Stimulated activated naive CD8-positive, alpha-beta T cell treated with anti-CD3 and anti-CD28 coated beads, Interleukin-15, Interleukin-2, amounts not matched to agents 100 ng/mL and 50 ng/mL, for 24 hours (primary cell): ENCODE measurements around the gene ADGRD1.

ENCODE experiments used
- H3K27ac Mint-ChIP-seq: one replicate; pipeline ENCODE4 v1.8.0; 2021; ENCODE audit warnings: mild to moderate bottlenecking, mixed read lengths
- H3K27me3 Mint-ChIP-seq: one replicate; pipeline ENCODE4 v1.8.0; 2021; ENCODE audit warnings: mixed read lengths
- H3K36me3 Mint-ChIP-seq: one replicate; pipeline ENCODE4 v1.8.0; 2021; ENCODE audit warnings: low read depth, mixed read lengths
- H3K4me1 Mint-ChIP-seq: one replicate; pipeline ENCODE4 v1.8.0; 2021; ENCODE audit warnings: low read depth, mixed read lengths
- H3K4me3 Mint-ChIP-seq: one replicate; pipeline ENCODE4 v1.8.0; 2021; ENCODE audit warnings: mild to moderate bottlenecking, mixed read lengths
- H3K9me3 Mint-ChIP-seq: one replicate; pipeline ENCODE4 v1.8.0; 2021; ENCODE audit warnings: mixed read lengths

The ADGRD1 gene

GRCh38 chr12:130952171-130952954, 1.3 kb upstream of the ADGRD1 start:
- Mint-ChIP-seq H3K9me3 (no peaks in the 10 kb centered on the region), H3K27ac (no peak overlapping the region), H3K4me3 (no peak overlapping the region), H3K4me1 (peaks cover 6% of the 10 kb centered on the region), H3K36me3 (no peaks in the 10 kb centered on the region), H3K27me3 (peaks cover 34% of the 10 kb centered on the region)

GRCh38 chr12:130954544-130954831, 781 bp downstream of the ADGRD1 start:
- peaks cover 32% of the 10 kb centered on the region for H3K27me3 Mint-ChIP-seq
- no peak overlapping the region for H3K4me3 Mint-ChIP-seq
- H3K4me1 Mint-ChIP-seq: peaks cover 6% of the 10 kb centered on the region
- no peaks in the 10 kb centered on the region for H3K9me3 Mint-ChIP-seq
- no peaks in the 10 kb centered on the region for H3K36me3 Mint-ChIP-seq
- no peak overlapping the region for H3K27ac Mint-ChIP-seq

- no peak overlapping the region for H3K27ac Mint-ChIP-seq
These were observed 1.6 kb downstream of the ADGRD1 start for GRCh38 chr12:130955238-130955816.

GRCh38 chr12:130956009-130956408, 2.3 kb downstream of the ADGRD1 start:
- Mint-ChIP-seq H3K36me3 (no peaks in the 10 kb centered on the region), H3K4me3 (no peak overlapping the region), H3K27ac (no peak overlapping the region), H3K9me3 (no peaks in the 10 kb centered on the region), H3K27me3 (peaks cover 37% of the 10 kb centered on the region), H3K4me1 (peaks cover 6% of the 10 kb centered on the region)

More at GRCh38 chr12:130955238-130955816, 1.6 kb downstream of the ADGRD1 start:
- Mint-ChIP-seq H3K27me3 (peaks cover 32% of the 10 kb centered on the region), H3K36me3 (no peaks in the 10 kb centered on the region), H3K9me3 (no peaks in the 10 kb centered on the region), H3K4me3 (no peak overlapping the region), H3K4me1 (peaks cover 6% of the 10 kb centered on the region)

- no peak overlapping the region for H3K27ac Mint-ChIP-seq
- no peak overlapping the region for H3K4me3 Mint-ChIP-seq
- peaks cover 35% of the 10 kb centered on the region for H3K27me3 Mint-ChIP-seq
- no peaks in the 10 kb centered on the region for H3K36me3 Mint-ChIP-seq
- no peaks in the 10 kb centered on the region for H3K9me3 Mint-ChIP-seq
- peaks cover 6% of the 10 kb centered on the region for H3K4me1 Mint-ChIP-seq
These were observed 3.0 kb downstream of the ADGRD1 start for GRCh38 chr12:130956456-130957303.

GRCh38 chr12:130957304-130957621, 3.6 kb downstream of the ADGRD1 start:
- Mint-ChIP-seq H3K27me3 (peaks cover 29% of the 10 kb centered on the region), H3K4me3 (no peak overlapping the region), H3K27ac (no peak overlapping the region), H3K9me3 (no peaks in the 10 kb centered on the region), H3K4me1 (peaks cover 6% of the 10 kb centered on the region), H3K36me3 (no peaks in the 10 kb centered on the region)

GRCh38 chr12:130958557-130959140, 4.9 kb downstream of the ADGRD1 start:
- no peaks in the 10 kb centered on the region for H3K9me3 Mint-ChIP-seq
- peaks cover 16% of the 10 kb centered on the region for H3K27me3 Mint-ChIP-seq
- no peaks in the 10 kb centered on the region for H3K36me3 Mint-ChIP-seq
- no peak overlapping the region for H3K27ac Mint-ChIP-seq
- H3K4me1 Mint-ChIP-seq: peaks cover 4% of the 10 kb centered on the region
- no peak overlapping the region for H3K4me3 Mint-ChIP-seq

- H3K9me3 Mint-ChIP-seq: no peaks in the 10 kb centered on the region
- no peak overlapping the region for H3K27ac Mint-ChIP-seq
- H3K27me3 Mint-ChIP-seq: peaks cover 12% of the 10 kb centered on the region
- H3K4me3 Mint-ChIP-seq: no peak overlapping the region
- H3K4me1 Mint-ChIP-seq: no peaks in the 10 kb centered on the region
- no peaks in the 10 kb centered on the region for H3K36me3 Mint-ChIP-seq
These were observed 5.9 kb downstream of the ADGRD1 start for GRCh38 chr12:130959632-130960031.

GRCh38 chr12:130960058-130960457, 6.4 kb downstream of the ADGRD1 start:
- H3K36me3 Mint-ChIP-seq: no peaks in the 10 kb centered on the region
- H3K9me3 Mint-ChIP-seq: no peaks in the 10 kb centered on the region
- no peak overlapping the region for H3K27ac Mint-ChIP-seq
- H3K27me3 Mint-ChIP-seq: peaks cover 9% of the 10 kb centered on the region
- H3K4me1 Mint-ChIP-seq: no peaks in the 10 kb centered on the region
- no peak overlapping the region for H3K4me3 Mint-ChIP-seq

- Mint-ChIP-seq H3K4me3 (no peak overlapping the region), H3K36me3 (no peaks in the 10 kb centered on the region), H3K27me3 (peaks cover 9% of the 10 kb centered on the region), H3K27ac (no peak overlapping the region), H3K4me1 (no peaks in the 10 kb centered on the region), H3K9me3 (no peaks in the 10 kb centered on the region)
These were observed 7.1 kb downstream of the ADGRD1 start for GRCh38 chr12:130960787-130961186.

- no peaks in the 10 kb centered on the region for H3K36me3 Mint-ChIP-seq
- no peaks in the 10 kb centered on the region for H3K4me1 Mint-ChIP-seq
- no peak overlapping the region for H3K4me3 Mint-ChIP-seq
- no peaks in the 10 kb centered on the region for H3K9me3 Mint-ChIP-seq
- no peak overlapping the region for H3K27ac Mint-ChIP-seq
- H3K27me3 Mint-ChIP-seq: peaks cover 9% of the 10 kb centered on the region
These were observed 8.3 kb downstream of the ADGRD1 start for GRCh38 chr12:130961921-130962451.

- H3K4me3 Mint-ChIP-seq: no peak overlapping the region
- no peak overlapping the region for H3K27ac Mint-ChIP-seq
- H3K27me3 Mint-ChIP-seq: peaks cover 9% of the 10 kb centered on the region
These were observed 11.5 kb downstream of the ADGRD1 start for GRCh38 chr12:130965214-130965613.

GRCh38 chr12:130965668-130966067, 12.0 kb downstream of the ADGRD1 start:
- H3K27me3 Mint-ChIP-seq: peaks cover 7% of the 10 kb centered on the region
- no peak overlapping the region for H3K27ac Mint-ChIP-seq
- H3K4me1 Mint-ChIP-seq: no peaks in the 10 kb centered on the region
- no peaks in the 10 kb centered on the region for H3K9me3 Mint-ChIP-seq
- H3K36me3 Mint-ChIP-seq: no peaks in the 10 kb centered on the region
- no peak overlapping the region for H3K4me3 Mint-ChIP-seq

More at GRCh38 chr12:130965214-130965613, 11.5 kb downstream of the ADGRD1 start:
- Mint-ChIP-seq H3K4me1 (no peaks in the 10 kb centered on the region), H3K9me3 (no peaks in the 10 kb centered on the region), H3K36me3 (no peaks in the 10 kb centered on the region)

- Mint-ChIP-seq H3K4me1 (no peaks in the 10 kb centered on the region), H3K4me3 (no peak overlapping the region), H3K27me3 (peaks cover 4% of the 10 kb centered on the region), H3K9me3 (no peaks in the 10 kb centered on the region), H3K36me3 (no peaks in the 10 kb centered on the region), H3K27ac (no peak overlapping the region)
These were observed 12.8 kb downstream of the ADGRD1 start for GRCh38 chr12:130966443-130967030.
